NCI-H1092 (cell line): ENCODE results near the gene PALLD.

Experiments used
- DNase-seq: peaks from one replicate; lab custom pipeline; 2025; lab: John Stamatoyannopoulos, UW

PALLD gene

GRCh38 chr4:168734703-168735678 lies 238.1 kb downstream of the PALLD start:
- DNase-seq = no peak

DNA sequence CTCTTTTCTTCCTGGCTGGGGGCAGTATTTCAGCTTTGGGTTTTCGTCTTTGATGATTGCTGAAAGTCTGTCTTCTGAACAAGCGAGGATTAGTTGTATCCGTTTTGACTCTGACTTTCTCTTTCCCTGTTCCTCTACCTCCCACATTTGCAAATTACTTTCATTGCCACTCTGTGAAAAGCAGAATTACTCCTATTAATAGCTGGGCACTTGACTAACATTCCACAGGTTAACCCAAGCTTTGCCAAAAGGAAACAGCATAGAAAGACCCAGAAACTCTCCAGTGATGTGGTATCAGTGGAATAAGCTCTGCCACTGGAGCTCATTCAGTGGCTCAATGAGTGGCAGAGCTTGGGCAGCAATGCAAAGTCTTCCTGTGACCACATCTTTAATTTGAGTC lies 238.9 kb downstream of the PALLD start:
- DNase-seq = no peak

- DNase-seq = no peak
These were observed 240.3 kb downstream of the PALLD start for GRCh38 chr4:168736860-168737805.

DNA sequence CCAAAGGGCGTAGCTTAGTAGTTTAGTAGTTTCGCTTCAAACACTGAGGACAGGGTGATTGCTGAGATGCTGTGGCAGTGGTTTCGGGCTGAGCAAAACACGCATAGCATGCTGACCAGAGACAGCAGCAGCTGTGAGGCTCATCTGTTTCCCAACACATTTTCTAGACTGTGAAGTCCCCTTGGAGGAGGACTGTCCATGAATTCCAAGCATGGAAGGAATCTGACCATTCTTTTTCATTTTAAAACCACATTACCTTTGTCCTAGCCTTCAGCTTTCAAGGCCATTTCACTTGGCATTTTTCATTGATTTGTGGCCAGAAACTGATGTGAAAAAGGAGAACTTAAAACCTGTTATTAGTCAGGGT lies 240.9 kb downstream of the PALLD start:
- DNase-seq = no peak

- DNase-seq = no peak
These were observed 243.0 kb downstream of the PALLD start for GRCh38 chr4:168739886-168740285.

GRCh38 chr4:168740691-168741090 lies 243.8 kb downstream of the PALLD start:
- DNase-seq = no peak

DNA sequence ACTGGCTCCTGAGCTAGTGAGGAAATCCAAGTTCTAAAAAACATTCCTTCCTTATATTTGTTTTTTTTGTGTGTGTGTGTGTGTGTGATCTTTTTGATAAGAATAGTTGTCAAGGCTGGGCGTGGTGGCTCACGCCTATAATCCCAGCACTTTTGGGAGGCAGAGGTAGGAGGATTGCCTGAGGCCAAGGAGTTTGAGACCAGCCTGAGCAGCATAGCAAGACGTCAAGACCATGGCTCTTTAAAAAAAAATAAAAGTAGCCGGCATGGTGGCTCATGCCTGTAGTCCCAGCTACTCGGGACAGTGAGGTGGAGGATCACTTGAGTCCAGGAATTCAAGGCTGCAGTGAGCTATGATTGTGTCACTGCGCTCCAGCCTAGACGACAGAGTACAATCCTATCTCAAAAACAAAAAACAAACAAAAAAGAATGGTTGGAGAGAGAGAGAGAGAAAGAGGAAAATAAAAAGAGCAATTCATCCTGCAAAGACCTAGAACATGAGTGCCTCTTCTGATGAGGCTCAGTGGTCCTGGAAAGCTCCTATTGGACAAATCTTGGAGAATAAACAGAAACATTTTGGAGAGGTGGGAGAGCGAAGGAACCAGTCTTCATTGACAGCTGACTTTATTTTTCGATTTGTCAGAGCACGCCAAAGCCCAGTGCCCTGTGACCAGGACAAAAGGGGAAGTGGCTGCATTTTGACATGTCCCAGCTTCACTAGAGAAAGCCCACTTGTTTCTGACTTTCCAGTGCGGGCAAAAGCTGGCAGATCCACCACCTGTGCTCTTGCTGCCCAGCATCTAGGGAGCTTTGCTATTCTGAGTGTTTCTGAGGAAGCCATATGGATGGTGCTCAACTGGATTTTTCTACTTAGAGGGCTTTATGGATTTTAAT lies 244.7 kb downstream of the PALLD start:
- DNase-seq = no peak

DNA sequence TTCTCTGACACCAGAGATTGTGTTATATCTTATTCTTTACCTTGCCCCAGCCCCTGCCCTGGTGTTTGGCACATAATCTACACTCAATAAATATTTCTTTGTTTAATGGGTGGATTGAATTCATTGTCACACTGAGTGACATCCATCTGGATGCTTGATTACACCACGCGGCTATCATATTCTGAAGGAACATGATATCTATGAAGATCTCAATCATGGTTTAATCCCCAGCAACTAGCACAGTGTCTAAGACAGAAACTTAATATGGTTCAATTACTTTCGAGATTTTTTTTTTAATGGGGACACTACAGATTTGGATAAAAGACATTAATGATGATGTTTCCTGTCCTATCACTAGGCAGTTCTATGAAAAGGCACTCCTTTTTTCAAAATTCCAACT lies 246.3 kb downstream of the PALLD start:
- no peak for DNase-seq

GRCh38 chr4:168743601-168744000 lies 246.7 kb downstream of the PALLD start:
- no peak for DNase-seq

- no peak for DNase-seq
These were observed 247.2 kb downstream of the PALLD start for GRCh38 chr4:168744021-168744420.

DNA sequence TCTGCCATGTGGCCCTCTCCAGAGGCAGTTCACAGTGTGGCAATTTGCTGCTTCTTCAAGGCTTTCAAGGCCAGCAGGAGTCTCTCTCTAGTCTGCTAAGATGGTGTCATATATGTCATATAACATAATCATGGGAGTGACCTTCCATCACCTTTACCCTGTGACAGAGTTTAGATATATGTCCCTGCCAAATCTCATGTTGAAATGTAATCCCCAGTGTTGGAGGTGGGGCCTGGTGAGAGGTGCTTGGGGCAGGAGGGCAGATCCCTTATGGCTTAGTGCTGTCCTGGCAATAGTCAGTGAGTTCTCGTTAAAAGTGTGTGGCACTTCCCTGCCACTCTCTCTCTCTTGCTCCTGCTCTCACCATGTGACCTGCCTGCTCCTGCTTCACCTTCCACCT lies 252.0 kb downstream of the PALLD start:
- no peak for DNase-seq

- DNase-seq = no peak
These were observed 254.7 kb downstream of the PALLD start for GRCh38 chr4:168751263-168752225.

DNA sequence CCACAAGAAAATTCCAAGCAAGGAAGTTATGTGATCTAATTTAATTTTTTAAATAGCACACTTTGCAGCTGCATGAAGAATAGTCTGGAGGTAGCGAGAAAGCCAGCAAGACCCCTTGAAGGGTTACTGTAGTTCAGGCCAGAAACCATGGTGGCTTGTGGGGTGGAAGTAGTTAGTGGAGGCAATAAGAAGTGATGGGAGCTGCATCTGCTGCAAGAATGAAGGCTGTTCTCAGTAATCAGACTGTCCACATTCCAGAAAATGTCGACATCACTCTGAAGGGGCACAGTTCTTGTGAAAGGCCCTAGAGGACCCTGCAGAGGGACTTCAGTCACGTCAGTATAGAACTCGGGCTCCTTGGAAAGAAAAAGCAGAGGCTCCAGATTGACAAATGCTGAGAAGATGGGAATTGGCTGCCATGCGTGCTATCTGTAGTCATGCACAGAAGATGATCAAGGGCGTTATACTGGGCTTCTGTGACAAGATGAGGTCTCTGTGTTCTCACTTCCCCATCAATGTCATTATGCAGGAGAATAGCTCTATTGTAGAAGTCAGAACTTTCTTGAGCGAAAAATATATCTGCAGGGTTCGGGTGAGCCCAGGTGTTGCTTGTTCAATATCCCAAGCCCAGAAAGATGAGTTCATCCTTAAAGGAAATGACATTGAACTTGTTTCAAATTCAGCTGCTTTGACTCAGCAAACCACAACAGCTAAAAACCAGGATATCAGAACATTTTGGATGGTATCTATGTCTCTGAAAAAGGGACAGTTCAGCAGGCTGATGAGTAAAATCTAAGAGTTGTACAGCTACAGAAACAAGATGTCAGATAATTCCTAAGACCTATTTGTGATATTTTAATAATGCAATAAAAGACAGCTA lies 259.0 kb downstream of the PALLD start:
- no peak for DNase-seq

- DNase-seq = no peak
These were observed 260.6 kb downstream of the PALLD start for GRCh38 chr4:168757500-168757899.

DNA sequence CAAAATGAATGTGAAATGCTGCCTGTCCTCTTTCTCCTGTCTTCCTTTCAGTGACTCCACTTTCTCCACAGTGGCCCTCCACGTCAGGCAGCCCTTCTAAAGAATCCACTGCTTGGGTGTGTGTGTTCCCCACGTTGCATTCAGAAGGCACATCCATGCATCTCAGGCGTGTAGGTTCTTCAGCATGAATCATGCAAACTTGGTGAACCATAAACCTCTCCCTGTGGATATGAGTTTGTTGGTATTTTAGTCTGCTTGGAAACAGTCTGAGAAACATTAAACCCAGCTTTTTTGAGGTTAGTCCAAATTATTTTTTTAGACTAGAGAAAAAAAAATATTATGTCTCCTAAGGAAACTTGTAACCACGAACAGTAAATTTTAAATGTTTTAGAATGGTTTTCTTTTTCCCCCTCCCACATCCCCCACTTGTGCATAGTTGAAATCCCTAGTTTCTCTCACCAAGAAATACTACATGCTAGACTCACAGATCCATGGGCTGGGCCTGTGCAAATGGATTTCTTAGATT lies 261.6 kb downstream of the PALLD start:
- no peak for DNase-seq

DNA sequence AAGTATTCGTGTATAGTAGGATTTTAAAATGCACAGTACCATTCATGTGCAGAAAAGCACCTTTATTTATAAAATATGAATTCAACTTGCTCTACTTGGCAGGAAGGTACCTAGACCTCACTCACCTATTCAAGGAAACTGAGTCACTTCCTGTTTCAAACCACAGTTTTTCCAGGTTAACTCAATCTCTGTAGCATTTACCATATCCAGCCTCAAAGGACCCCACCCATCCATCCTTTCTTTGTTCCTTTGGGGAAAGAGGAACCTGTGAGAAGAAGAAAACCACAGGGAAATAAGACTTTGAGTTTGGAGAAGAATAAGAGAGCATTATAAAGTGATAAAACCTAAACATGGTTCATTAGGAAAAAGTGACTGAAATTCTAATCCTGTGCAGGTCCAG lies 262.5 kb downstream of the PALLD start:
- no peak for DNase-seq

- no peak for DNase-seq
These were observed 263.2 kb downstream of the PALLD start for GRCh38 chr4:168759959-168760527.

DNA sequence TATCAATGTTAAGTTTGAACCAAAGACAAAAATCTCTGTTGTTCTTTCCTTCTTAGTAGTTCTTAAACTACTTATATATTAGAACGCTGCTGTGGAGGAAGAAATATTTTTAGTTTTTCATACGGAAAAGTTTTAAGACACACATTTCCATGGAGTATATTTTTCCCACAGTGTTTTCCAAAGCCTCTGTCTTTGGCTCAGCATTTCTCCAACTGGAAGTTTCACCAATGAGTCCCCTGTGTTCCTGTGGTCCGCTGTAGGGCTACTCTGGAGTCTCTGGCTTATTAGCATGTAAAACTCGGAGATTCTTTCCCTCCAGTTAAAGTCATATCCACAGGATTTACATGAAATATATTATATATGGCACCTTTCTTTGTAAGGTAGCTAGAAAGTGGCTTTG lies 264.2 kb downstream of the PALLD start:
- no peak for DNase-seq

- DNase-seq = no peak
These were observed 268.5 kb downstream of the PALLD start for GRCh38 chr4:168765322-168765721.
